CD14-positive monocyte (primary cell): ENCODE data around the gene CCDC9B. TPM values are rescaled to one million over a fixed set of nuclear protein-coding genes. Genes with fewer than 3 reads are reported as not detected.

ENCODE experiments used
- DNase-seq, 3 donors: peaks; one replicate each; pipeline ENCODE4 v3.0.0-alpha.2; 2011 to 2022
- H2AFZ ChIP-seq: 2 replicates; pipeline ENCODE4 v1.6.0; 2012; ENCODE audit warnings: mild to moderate bottlenecking, low read depth, low read length, inconsistent platforms; ENCODE audit not compliant: insufficient read depth, poor library complexity, severe bottlenecking
- H3K27ac ChIP-seq, 2 donors: 1 replicate in 1 of 2; 2 replicates in 1 of 2; pipeline ENCODE4 v1.5.1; 2012 to 2013; ENCODE audit warnings: low read length in 2 of 2, control low read depth in 1 of 2, inconsistent platforms in 1 of 2, low read depth in 1 of 2, mild to moderate bottlenecking in 1 of 2
- H3K27me3 ChIP-seq, 2 donors: one replicate each; pipeline versions ENCODE4 v1.6.0 to v1.6.1; 2011 to 2013; ENCODE audit warnings: low read length in 2 of 2; ENCODE audit not compliant: control insufficient read depth in 2 of 2, insufficient read depth in 2 of 2
- H3K36me3 ChIP-seq, 2 donors: replicated peaks in 1 of 2; 1 replicate in 1 of 2; 2 replicates in 1 of 2; pipeline versions ENCODE4 v1.5.1 to v1.6.1; 2012 to 2013; ENCODE audit warnings: low read length in 2 of 2, control low read depth in 1 of 2, inconsistent platforms in 1 of 2, mild to moderate bottlenecking in 1 of 2; ENCODE audit not compliant: insufficient read depth in 2 of 2, control insufficient read depth in 1 of 2
- H3K4me1 ChIP-seq, 2 donors: 1 replicate in 1 of 2; 2 replicates in 1 of 2; pipeline versions ENCODE4 v1.5.1 to v1.6.1; 2012 to 2013; ENCODE audit warnings: low read length in 2 of 2, control low read depth in 1 of 2, inconsistent platforms in 1 of 2, mild to moderate bottlenecking in 1 of 2, moderate library complexity in 1 of 2; ENCODE audit not compliant: insufficient read depth in 2 of 2, control insufficient read depth in 1 of 2
- H3K4me2 ChIP-seq: replicated peaks from 2 replicates; pipeline ENCODE3; 2012; ENCODE audit warnings: low read length, moderate library complexity, mild to moderate bottlenecking; ENCODE audit not compliant: poor library complexity, severe bottlenecking; ENCODE audit errors: extremely low read depth
- H3K4me3 ChIP-seq, 3 experiments: fragments of 200-600 bp in 1 of 3; sonication (generic) in 1 of 3; replicated peaks in 1 of 3; 1 replicate in 2 of 3; 2 replicates in 1 of 3; pipeline ENCODE4 v1.5.1; 2011 to 2013; ENCODE audit warnings: low read length in 3 of 3, mild to moderate bottlenecking in 3 of 3, control low read depth in 2 of 3, low read depth in 2 of 3, inconsistent platforms in 1 of 3, moderate library complexity in 1 of 3
- H3K79me2 ChIP-seq: 2 replicates; pipeline ENCODE4 v1.6.0; 2012; ENCODE audit warnings: mild to moderate bottlenecking, control low read depth, inconsistent platforms, low read length, moderate library complexity; ENCODE audit not compliant: insufficient read depth
- H3K9ac ChIP-seq: 2 replicates; pipeline ENCODE4 v1.6.0; 2017; ENCODE audit warnings: low read length, mild to moderate bottlenecking; ENCODE audit not compliant: insufficient read depth, poor library complexity, severe bottlenecking
- H3K9me3 ChIP-seq, 2 donors: replicated peaks in 1 of 2; 1 replicate in 1 of 2; 2 replicates in 1 of 2; pipeline versions ENCODE4 v1.5.1 to v1.6.1; 2012 to 2013; ENCODE audit warnings: low read length in 2 of 2, control low read depth in 1 of 2; ENCODE audit not compliant: control insufficient read depth in 1 of 2, insufficient read depth in 1 of 2
- H4K20me1 ChIP-seq: 2 replicates; pipeline ENCODE4 v1.6.0; 2012; ENCODE audit warnings: mild to moderate bottlenecking, low read length, control low read depth, moderate library complexity; ENCODE audit not compliant: insufficient read depth
- H3K27ac Mint-ChIP-seq, 7 donors: one replicate each; pipeline ENCODE4 v1.8.0; 2020; ENCODE audit warnings: mild to moderate bottlenecking in 7 of 7, mixed read lengths in 7 of 7, moderate library complexity in 6 of 7, inconsistent platforms in 2 of 7
- H3K27me3 Mint-ChIP-seq, 3 donors: one replicate each; pipeline ENCODE4 v1.8.0; 2021 to 2022; ENCODE audit warnings: low read depth in 3 of 3, mild to moderate bottlenecking in 3 of 3, mixed read lengths in 3 of 3, moderate library complexity in 3 of 3, inconsistent platforms in 1 of 3
- H3K36me3 Mint-ChIP-seq, 2 donors: one replicate each; pipeline ENCODE4 v1.8.0; 2020; ENCODE audit warnings: mixed read lengths in 2 of 2, inconsistent platforms in 1 of 2, mild to moderate bottlenecking in 1 of 2
- H3K4me1 Mint-ChIP-seq: one replicate; pipeline ENCODE4 v1.8.0; 2020; ENCODE audit warnings: mild to moderate bottlenecking, mixed read lengths
- H3K4me3 Mint-ChIP-seq, 2 donors: one replicate each; pipeline ENCODE4 v1.8.0; 2020; ENCODE audit warnings: mild to moderate bottlenecking in 2 of 2, mixed read lengths in 2 of 2, moderate library complexity in 1 of 2
- H3K9me3 Mint-ChIP-seq, 7 donors: one replicate each; pipeline ENCODE4 v1.8.0; 2020 to 2022; ENCODE audit warnings: mixed read lengths in 7 of 7, mild to moderate bottlenecking in 6 of 7, moderate library complexity in 6 of 7, inconsistent platforms in 2 of 7
- WGBS: methylation state at CpG from one replicate; pipeline ENCODE4 v1.1.5; 2013; ENCODE audit warnings: missing lambda C conversion rate; ENCODE audit not compliant: insufficient coverage; 5-methylcytosine and 5-hydroxymethylcytosine counted together
- intact Hi-C, 2 donors: fragments of 100-400 bp; cut with micrococcal nuclease; formaldehyde crosslinking; loops; one replicate each; pipeline versions ENCODE4 v1.15.0 to v1.15.1; 2023
- polyA plus RNA-seq, 3 donors: library from polyadenylated mRNA; depleted of rRNA in 1 of 3; unstranded in 2 of 3; stranded (reverse) in 1 of 3; fragments of 300-500 nt in 2 of 3; fragments of >200 nt in 1 of 3; fragmentation: Illumina TruSeq in 2 of 3; gene quantifications; 1 replicate in 2 of 3; 2 replicates in 1 of 3; pipeline ENCODE4 v1.2.3, GENCODE V29; 2012 to 2021
- TF ChIP-seq, protein P1 (sequence below): fragments of 200-600 bp; IDR thresholded peaks from one replicate; pipeline ENCODE4 v1.8.0; 2022; ENCODE audit warnings: antibody characterized with exemption, mild to moderate bottlenecking

CCDC9B gene
- polyA plus RNA-seq, 3 donors = 0.13 to 2.2 (median 0.39) TPM

DNA sequence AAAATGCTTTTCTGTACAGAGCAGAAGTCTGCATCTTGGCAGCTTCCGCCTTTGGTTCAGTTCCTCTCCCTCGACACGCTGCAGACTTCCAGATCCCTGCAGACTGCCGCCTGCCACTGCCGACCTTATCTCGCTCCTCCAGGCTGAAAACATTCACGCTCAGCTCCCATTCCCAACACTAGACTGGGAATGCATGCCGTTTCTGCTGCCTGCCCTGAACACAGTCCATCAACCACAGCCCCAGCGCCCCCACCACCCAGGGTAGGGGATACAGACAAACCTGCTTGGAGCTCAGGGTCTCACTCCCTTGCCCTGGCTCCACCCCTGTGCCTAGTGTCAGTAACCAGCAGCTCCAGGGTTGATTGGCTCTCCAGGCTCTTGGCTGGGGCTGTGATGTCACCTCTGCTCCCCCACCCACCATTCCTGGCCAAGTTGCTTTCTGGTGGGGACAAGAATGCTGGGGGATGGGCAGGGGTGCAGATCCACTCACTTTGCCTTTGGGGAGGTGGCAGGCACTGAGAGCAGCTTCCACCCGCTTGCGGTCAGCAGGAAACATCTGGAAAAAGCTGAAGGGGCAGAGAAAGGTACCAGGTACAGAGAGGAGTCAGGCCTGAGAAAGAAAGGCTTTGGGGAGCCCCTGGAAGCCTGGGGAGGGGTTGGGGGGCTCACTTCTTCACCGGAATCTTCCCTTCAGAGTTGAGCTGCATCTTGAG is 39.1 kb downstream of the CCDC9B start:
- Histone ChIP-seq H3K9ac (no peak overlapping the region), H3K4me2 (peak overlapping the region; percentile 30), H3K27me3 (no peaks in the 10 kb centered on the region), H4K20me1 (peaks cover 100% of the 10 kb centered on the region), H3K36me3 (peaks cover 75 to 92% of the 10 kb centered on the region in 2 donors), H2AFZ (no peak overlapping the region), H3K4me1 (peaks cover 48 to 60% of the 10 kb centered on the region in 2 donors), H3K79me2 (peaks cover 78% of the 10 kb centered on the region), H3K9me3 (no peaks in the 10 kb centered on the region), H3K27ac (peak overlapping the region; percentile 4 to 20), H3K4me3 (peak overlapping the region in 1 of 3 experiments; percentile 27)
- Mint-ChIP-seq H3K27me3 (peaks cover 0 to 1% (median 0%) of the 10 kb centered on the region in 3 donors), H3K9me3 (no peaks in the 10 kb centered on the region), H3K4me3 (peak overlapping the region; percentile 56 to 84), H3K4me1 (peaks cover 58% of the 10 kb centered on the region), H3K36me3 (peaks cover 74 to 90% of the 10 kb centered on the region in 2 donors), H3K27ac (peak overlapping the region in 5 of 7 donors; percentile 58 to 68 (median 63))
- WGBS = 61% methylated on average over 9 of the region's 12 CpGs
- TF ChIP-seq, protein P1, sequence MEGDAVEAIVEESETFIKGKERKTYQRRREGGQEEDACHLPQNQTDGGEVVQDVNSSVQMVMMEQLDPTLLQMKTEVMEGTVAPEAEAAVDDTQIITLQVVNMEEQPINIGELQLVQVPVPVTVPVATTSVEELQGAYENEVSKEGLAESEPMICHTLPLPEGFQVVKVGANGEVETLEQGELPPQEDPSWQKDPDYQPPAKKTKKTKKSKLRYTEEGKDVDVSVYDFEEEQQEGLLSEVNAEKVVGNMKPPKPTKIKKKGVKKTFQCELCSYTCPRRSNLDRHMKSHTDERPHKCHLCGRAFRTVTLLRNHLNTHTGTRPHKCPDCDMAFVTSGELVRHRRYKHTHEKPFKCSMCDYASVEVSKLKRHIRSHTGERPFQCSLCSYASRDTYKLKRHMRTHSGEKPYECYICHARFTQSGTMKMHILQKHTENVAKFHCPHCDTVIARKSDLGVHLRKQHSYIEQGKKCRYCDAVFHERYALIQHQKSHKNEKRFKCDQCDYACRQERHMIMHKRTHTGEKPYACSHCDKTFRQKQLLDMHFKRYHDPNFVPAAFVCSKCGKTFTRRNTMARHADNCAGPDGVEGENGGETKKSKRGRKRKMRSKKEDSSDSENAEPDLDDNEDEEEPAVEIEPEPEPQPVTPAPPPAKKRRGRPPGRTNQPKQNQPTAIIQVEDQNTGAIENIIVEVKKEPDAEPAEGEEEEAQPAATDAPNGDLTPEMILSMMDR = no peak
- DNase-seq = peak in 1 of 3 donors; percentile 21
- intact Hi-C loops = no loop called here

DNA sequence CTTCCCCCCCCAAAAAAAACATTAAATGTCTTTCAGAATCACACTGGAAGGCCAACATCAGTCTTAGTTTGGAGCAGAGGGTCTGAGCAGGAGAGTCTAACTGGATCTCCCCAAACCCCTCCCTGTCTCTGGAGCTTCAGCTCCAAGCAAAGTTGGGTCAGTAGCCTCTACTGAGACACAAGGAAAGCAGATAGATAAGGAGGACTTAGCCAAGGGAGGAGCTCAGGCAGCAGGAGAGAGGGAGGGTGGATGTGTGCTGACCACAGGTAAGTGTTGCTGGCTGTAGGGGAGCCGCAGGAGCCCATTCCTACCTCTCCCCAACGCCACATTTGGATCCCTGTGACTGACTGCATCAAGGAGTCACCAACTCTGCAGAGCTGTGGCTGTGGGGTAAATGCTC is 40.0 kb downstream of the CCDC9B start:
- Mint-ChIP-seq H3K4me1 (peaks cover 50% of the 10 kb centered on the region), H3K27me3 (peaks cover 0 to 1% (median 0%) of the 10 kb centered on the region in 3 donors), H3K27ac (peak overlapping the region in 2 of 7 donors; percentile 67 to 68), H3K4me3 (peak overlapping the region in 1 of 2 donors; percentile 42), H3K36me3 (peaks cover 82 to 98% of the 10 kb centered on the region in 2 donors), H3K9me3 (no peaks in the 10 kb centered on the region)
- intact Hi-C loops = no loop called here
- TF ChIP-seq, protein P1 = no peak
- Histone ChIP-seq H4K20me1 (peaks cover 100% of the 10 kb centered on the region), H3K9ac (no peak overlapping the region), H3K27ac (peak overlapping the region in 1 of 2 donors; percentile 28), H3K4me1 (peaks cover 41 to 52% of the 10 kb centered on the region in 2 donors), H3K4me3 (no peak overlapping the region), H3K27me3 (no peaks in the 10 kb centered on the region), H3K9me3 (no peaks in the 10 kb centered on the region), H3K4me2 (no peak overlapping the region), H3K79me2 (peaks cover 70% of the 10 kb centered on the region), H3K36me3 (peaks cover 84 to 100% of the 10 kb centered on the region in 2 donors), H2AFZ (no peak overlapping the region)
- DNase-seq = no peak
- WGBS = no CpG with 5 or more reads among the region's 2 CpGs
